ELF-1 (cell line): Measurements from ENCODE around the gene HLCS.

Experiments used
- DNase-seq: peaks from one replicate; pipeline ENCODE4 v3.0.0-alpha.2; 2016; ENCODE audit warnings: low read depth, low spot score

The HLCS gene

GRCh38 chr21:36985751-36986594 is 19.5 kb upstream of the HLCS start:
- DNase-seq = no peak

- no peak for DNase-seq
Measured at GRCh38 chr21:36981977-36982700, 15.7 kb upstream of the HLCS start.

- DNase-seq = no peak
Measured at GRCh38 chr21:36981049-36981391, 14.6 kb upstream of the HLCS start.

GRCh38 chr21:36980280-36981048 is 14.0 kb upstream of the HLCS start:
- DNase-seq = peak; percentile 45

GRCh38 chr21:36976882-36977651 is 10.6 kb upstream of the HLCS start:
- peak; percentile 73 for DNase-seq

- no peak for DNase-seq
Measured at GRCh38 chr21:36976228-36976861, 9.9 kb upstream of the HLCS start.

- DNase-seq = no peak
Measured at GRCh38 chr21:36974851-36975192, 8.4 kb upstream of the HLCS start.

- no peak for DNase-seq
Measured at GRCh38 chr21:36973986-36974850, 7.7 kb upstream of the HLCS start.

GRCh38 chr21:36968976-36969375 is 2.5 kb upstream of the HLCS start:
- no peak for DNase-seq

GRCh38 chr21:36968414-36968813 is 1.9 kb upstream of the HLCS start:
- DNase-seq = no peak

- DNase-seq = peak; percentile 40
Measured at GRCh38 chr21:36966821-36967768, 626 bp upstream of the HLCS start.

GRCh38 chr21:36965720-36966065 is 776 bp downstream of the HLCS start:
- no peak for DNase-seq

GRCh38 chr21:36964827-36965719 is 1.4 kb downstream of the HLCS start:
- DNase-seq = peak; percentile 5

- DNase-seq = no peak
Measured at GRCh38 chr21:36964398-36964797, 2.1 kb downstream of the HLCS start.

- DNase-seq = no peak
Measured at GRCh38 chr21:36962098-36962780, 4.2 kb downstream of the HLCS start.

GRCh38 chr21:36960676-36961284 is 5.7 kb downstream of the HLCS start:
- no peak for DNase-seq
